ENCODE results near the gene RLN3.

DNA sequence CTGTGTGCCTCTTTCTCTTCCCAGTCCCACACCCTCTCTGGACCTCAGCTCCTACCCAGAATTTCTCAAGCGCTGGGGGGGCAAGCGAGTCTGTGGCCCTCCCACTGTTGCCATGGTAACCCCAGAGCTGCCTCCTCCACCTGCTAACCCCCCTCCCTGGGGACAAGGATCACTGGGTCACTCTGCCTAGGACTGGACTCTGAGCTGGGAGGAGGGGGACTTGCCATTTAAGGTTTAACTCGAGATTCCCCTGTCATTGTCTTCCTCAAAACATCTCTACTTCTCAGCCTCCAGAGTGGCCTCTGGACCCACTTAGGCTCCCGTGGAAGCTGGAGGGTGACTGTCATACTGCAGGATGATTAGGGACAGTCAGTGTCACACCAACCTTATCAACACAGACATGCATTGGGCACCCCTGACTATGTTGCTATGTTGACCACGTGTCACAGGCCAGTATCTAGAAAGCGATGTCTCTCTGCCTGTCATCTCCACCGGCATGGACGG lies 31.8 kb downstream of the RLN3 start:
- TF ChIP-seq, protein P1, sequence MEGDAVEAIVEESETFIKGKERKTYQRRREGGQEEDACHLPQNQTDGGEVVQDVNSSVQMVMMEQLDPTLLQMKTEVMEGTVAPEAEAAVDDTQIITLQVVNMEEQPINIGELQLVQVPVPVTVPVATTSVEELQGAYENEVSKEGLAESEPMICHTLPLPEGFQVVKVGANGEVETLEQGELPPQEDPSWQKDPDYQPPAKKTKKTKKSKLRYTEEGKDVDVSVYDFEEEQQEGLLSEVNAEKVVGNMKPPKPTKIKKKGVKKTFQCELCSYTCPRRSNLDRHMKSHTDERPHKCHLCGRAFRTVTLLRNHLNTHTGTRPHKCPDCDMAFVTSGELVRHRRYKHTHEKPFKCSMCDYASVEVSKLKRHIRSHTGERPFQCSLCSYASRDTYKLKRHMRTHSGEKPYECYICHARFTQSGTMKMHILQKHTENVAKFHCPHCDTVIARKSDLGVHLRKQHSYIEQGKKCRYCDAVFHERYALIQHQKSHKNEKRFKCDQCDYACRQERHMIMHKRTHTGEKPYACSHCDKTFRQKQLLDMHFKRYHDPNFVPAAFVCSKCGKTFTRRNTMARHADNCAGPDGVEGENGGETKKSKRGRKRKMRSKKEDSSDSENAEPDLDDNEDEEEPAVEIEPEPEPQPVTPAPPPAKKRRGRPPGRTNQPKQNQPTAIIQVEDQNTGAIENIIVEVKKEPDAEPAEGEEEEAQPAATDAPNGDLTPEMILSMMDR (IDR thresholded peaks at IDR 0.05) = no peak
- TF ChIP-seq YY1 (IDR thresholded peaks at IDR 0.05; ENCODE audit: low read depth) (no peak), SMC3 (IDR thresholded peaks at IDR 0.05; ENCODE audit: low read depth, low read length) (no peak), RFX5 (IDR thresholded peaks at IDR 0.05; ENCODE audit: low read length) (no peak), TAF1 (IDR thresholded peaks at IDR 0.05; ENCODE audit: borderline replicate concordance, low read depth, low read length) (no peak), RCOR1 (IDR thresholded peaks at IDR 0.05; ENCODE audit: low read length) (no peak), RAD21 (IDR thresholded peaks at IDR 0.05; ENCODE audit: low read length) (no peak), MEF2A (IDR thresholded peaks at IDR 0.05; ENCODE audit: borderline replicate concordance, low read depth) (no peak), EZH2phosphoT487 (IDR thresholded peaks at IDR 0.05; ENCODE audit: borderline replicate concordance, low read depth) (no peak)
